IPS-15b (cell line): ENCODE measurements around the gene TMEM163.
"Not testable (repeated sequence)": the region's sequence is repeated elsewhere in the genome, so short reads cannot be mapped to it uniquely, and the experiment has no call there.

Experiments used
- H3K27me3 ChIP-seq: one replicate; pipeline ENCODE4 v1.6.1; 2013; ENCODE audit warnings: low read length; ENCODE audit not compliant: control insufficient read depth, insufficient read depth
- H3K36me3 ChIP-seq: one replicate; pipeline ENCODE4 v1.6.1; 2013; ENCODE audit warnings: low read length; ENCODE audit not compliant: control insufficient read depth, insufficient read depth
- H3K4me1 ChIP-seq: one replicate; pipeline ENCODE4 v1.6.1; 2013; ENCODE audit warnings: mild to moderate bottlenecking, low read length; ENCODE audit not compliant: control insufficient read depth, insufficient read depth
- H3K4me3 ChIP-seq: one replicate; pipeline ENCODE4 v1.5.1; 2013; ENCODE audit warnings: low read depth, low read length
- H3K9ac ChIP-seq: one replicate; pipeline ENCODE4 v1.6.1; 2013; ENCODE audit warnings: low read depth, mild to moderate bottlenecking, low read length
- H3K9me3 ChIP-seq: one replicate; pipeline ENCODE4 v1.6.1; 2013; ENCODE audit warnings: mild to moderate bottlenecking, low read length; ENCODE audit not compliant: control insufficient read depth, insufficient read depth

TMEM163 gene

GRCh38 chr2:134599236-134599635 lies 119.6 kb downstream of the TMEM163 start:
- Histone ChIP-seq H3K4me3 (no peak overlapping the region), H3K9ac (no peak overlapping the region), H3K36me3 (no peaks in the 10 kb centered on the region), H3K27me3 (no peaks in the 10 kb centered on the region), H3K4me1 (no peaks in the 10 kb centered on the region), H3K9me3 (no peaks in the 10 kb centered on the region)

GRCh38 chr2:134594399-134594798 lies 124.4 kb downstream of the TMEM163 start:
- Histone ChIP-seq H3K4me3 (no peak overlapping the region), H3K9me3 (peaks cover 9% of the 10 kb centered on the region), H3K27me3 (no peaks in the 10 kb centered on the region), H3K36me3 (no peaks in the 10 kb centered on the region), H3K4me1 (peaks cover 12% of the 10 kb centered on the region), H3K9ac (no peak overlapping the region)

GRCh38 chr2:134593519-134593918 lies 125.3 kb downstream of the TMEM163 start:
- no peak overlapping the region for H3K9ac ChIP-seq
- H3K4me1 ChIP-seq = peaks cover 12% of the 10 kb centered on the region
- no peaks in the 10 kb centered on the region for H3K27me3 ChIP-seq
- H3K9me3 ChIP-seq = peaks cover 9% of the 10 kb centered on the region
- H3K36me3 ChIP-seq = no peaks in the 10 kb centered on the region
- no peak overlapping the region for H3K4me3 ChIP-seq

- Histone ChIP-seq H3K9me3 (peaks cover 9% of the 10 kb centered on the region), H3K36me3 (no peaks in the 10 kb centered on the region), H3K4me3 (no peak overlapping the region), H3K4me1 (peaks cover 12% of the 10 kb centered on the region), H3K9ac (no peak overlapping the region), H3K27me3 (no peaks in the 10 kb centered on the region)
Measured at GRCh38 chr2:134592377-134592776, 126.4 kb downstream of the TMEM163 start.

GRCh38 chr2:134591526-134591925 lies 127.3 kb downstream of the TMEM163 start:
- no peaks in the 10 kb centered on the region for H3K27me3 ChIP-seq
- H3K4me1 ChIP-seq = peaks cover 12% of the 10 kb centered on the region
- no peaks in the 10 kb centered on the region for H3K36me3 ChIP-seq
- H3K9ac ChIP-seq = no peak overlapping the region
- no peak overlapping the region for H3K4me3 ChIP-seq
- H3K9me3 ChIP-seq = peaks cover 9% of the 10 kb centered on the region

GRCh38 chr2:134590679-134591078 lies 128.1 kb downstream of the TMEM163 start:
- H3K36me3 ChIP-seq = no peaks in the 10 kb centered on the region
- H3K9ac ChIP-seq = no peak overlapping the region
- H3K4me3 ChIP-seq = no peak overlapping the region
- peaks cover 12% of the 10 kb centered on the region for H3K4me1 ChIP-seq
- no peaks in the 10 kb centered on the region for H3K27me3 ChIP-seq
- H3K9me3 ChIP-seq = peaks cover 9% of the 10 kb centered on the region

- not testable (repeated sequence) for H3K36me3 ChIP-seq, H3K9me3 ChIP-seq, H3K9ac ChIP-seq, H3K4me3 ChIP-seq, H3K27me3 ChIP-seq
- peaks cover 12% of the 10 kb centered on the region for H3K4me1 ChIP-seq
Measured at GRCh38 chr2:134589171-134590083, 129.4 kb downstream of the TMEM163 start.

GRCh38 chr2:134588556-134588955 lies 130.2 kb downstream of the TMEM163 start:
- H3K9me3 ChIP-seq = peaks cover 9% of the 10 kb centered on the region
- H3K9ac ChIP-seq = no peak overlapping the region
- H3K36me3 ChIP-seq = peaks cover 3% of the 10 kb centered on the region
- no peak overlapping the region for H3K4me3 ChIP-seq
- H3K27me3 ChIP-seq = no peaks in the 10 kb centered on the region
- peaks cover 12% of the 10 kb centered on the region for H3K4me1 ChIP-seq

GRCh38 chr2:134586326-134586965 lies 132.4 kb downstream of the TMEM163 start:
- no peak overlapping the region for H3K9ac ChIP-seq
- H3K36me3 ChIP-seq = peaks cover 3% of the 10 kb centered on the region
- peaks cover 9% of the 10 kb centered on the region for H3K9me3 ChIP-seq
- no peaks in the 10 kb centered on the region for H3K27me3 ChIP-seq
- H3K4me3 ChIP-seq = no peak overlapping the region
- H3K4me1 ChIP-seq = no peaks in the 10 kb centered on the region

- H3K4me3 ChIP-seq = no peak overlapping the region
- H3K9ac ChIP-seq = no peak overlapping the region
- no peaks in the 10 kb centered on the region for H3K9me3 ChIP-seq
- H3K4me1 ChIP-seq = no peaks in the 10 kb centered on the region
- H3K27me3 ChIP-seq = no peaks in the 10 kb centered on the region
- peaks cover 3% of the 10 kb centered on the region for H3K36me3 ChIP-seq
Measured at GRCh38 chr2:134583997-134584520, 134.7 kb downstream of the TMEM163 start.

GRCh38 chr2:134583462-134583861 lies 135.3 kb downstream of the TMEM163 start:
- Histone ChIP-seq H3K27me3 (no peaks in the 10 kb centered on the region), H3K36me3 (peaks cover 3% of the 10 kb centered on the region), H3K9ac (no peak overlapping the region), H3K4me3 (no peak overlapping the region), H3K9me3 (no peaks in the 10 kb centered on the region), H3K4me1 (no peaks in the 10 kb centered on the region)

- Histone ChIP-seq H3K4me1 (no peaks in the 10 kb centered on the region), H3K4me3 (no peak overlapping the region), H3K36me3 (peaks cover 3% of the 10 kb centered on the region), H3K9ac (no peak overlapping the region), H3K27me3 (no peaks in the 10 kb centered on the region), H3K9me3 (no peaks in the 10 kb centered on the region)
Measured at GRCh38 chr2:134582547-134582899, 136.3 kb downstream of the TMEM163 start.
